Stimulated activated naive CD8-positive, alpha-beta T cell treated with anti-CD3 and anti-CD28 coated beads, Interleukin-15, Interleukin-2, amounts not matched to agents 100 ng/mL and 50 ng/mL, for 24 hours (primary cell): ENCODE measurements around the gene IPO11.
"Not testable (repeated sequence)": the region's sequence is repeated elsewhere in the genome, so short reads cannot be mapped to it uniquely, and the experiment has no call there.

Experiments
- H3K27ac Mint-ChIP-seq: one replicate; pipeline ENCODE4 v1.8.0; 2021; ENCODE audit warnings: mild to moderate bottlenecking, mixed read lengths
- H3K27me3 Mint-ChIP-seq: one replicate; pipeline ENCODE4 v1.8.0; 2021; ENCODE audit warnings: mixed read lengths
- H3K36me3 Mint-ChIP-seq: one replicate; pipeline ENCODE4 v1.8.0; 2021; ENCODE audit warnings: low read depth, mixed read lengths
- H3K4me1 Mint-ChIP-seq: one replicate; pipeline ENCODE4 v1.8.0; 2021; ENCODE audit warnings: low read depth, mixed read lengths
- H3K4me3 Mint-ChIP-seq: one replicate; pipeline ENCODE4 v1.8.0; 2021; ENCODE audit warnings: mild to moderate bottlenecking, mixed read lengths
- H3K9me3 Mint-ChIP-seq: one replicate; pipeline ENCODE4 v1.8.0; 2021; ENCODE audit warnings: mixed read lengths

The IPO11 gene

GRCh38 chr5:62640446-62640845 lies 227.9 kb downstream of the IPO11 start:
- no peaks in the 10 kb centered on the region for H3K4me1 Mint-ChIP-seq
- no peak overlapping the region for H3K27ac Mint-ChIP-seq
- peaks cover 10% of the 10 kb centered on the region for H3K36me3 Mint-ChIP-seq
- no peak overlapping the region for H3K4me3 Mint-ChIP-seq
- no peaks in the 10 kb centered on the region for H3K9me3 Mint-ChIP-seq
- H3K27me3 Mint-ChIP-seq, result no peaks in the 10 kb centered on the region

DNA sequence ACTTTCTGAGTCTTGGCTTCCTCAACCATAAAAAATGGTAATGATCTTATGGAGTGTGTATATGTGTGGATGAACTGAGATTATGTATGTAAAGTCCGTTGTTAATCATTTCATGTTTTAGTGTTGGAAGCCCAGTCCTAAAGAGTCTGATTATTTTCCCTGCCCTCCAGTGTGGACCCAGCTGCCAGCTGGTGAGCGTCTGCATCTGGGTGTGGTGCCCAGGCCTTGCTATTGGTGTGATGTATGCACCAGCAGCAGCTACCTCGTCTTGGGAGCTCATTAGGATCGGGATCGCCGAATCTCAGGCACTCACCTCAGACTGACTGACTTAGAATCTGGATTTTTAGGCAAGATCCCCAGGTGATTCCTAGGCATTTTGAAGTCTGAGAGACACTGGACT lies 229.9 kb downstream of the IPO11 start:
- H3K4me3 Mint-ChIP-seq, result no peak overlapping the region
- no peaks in the 10 kb centered on the region for H3K27me3 Mint-ChIP-seq
- no peaks in the 10 kb centered on the region for H3K9me3 Mint-ChIP-seq
- no peak overlapping the region for H3K27ac Mint-ChIP-seq
- H3K36me3 Mint-ChIP-seq, result peaks cover 6% of the 10 kb centered on the region
- no peaks in the 10 kb centered on the region for H3K4me1 Mint-ChIP-seq

- Mint-ChIP-seq H3K4me3 (no peak overlapping the region), H3K36me3 (peaks cover 4% of the 10 kb centered on the region), H3K9me3 (no peaks in the 10 kb centered on the region), H3K4me1 (no peaks in the 10 kb centered on the region), H3K27me3 (no peaks in the 10 kb centered on the region), H3K27ac (no peak overlapping the region)
Measured at GRCh38 chr5:62643556-62644451, 231.2 kb downstream of the IPO11 start.

GRCh38 chr5:62645223-62645622 lies 232.7 kb downstream of the IPO11 start:
- Mint-ChIP-seq H3K4me3 (no peak overlapping the region), H3K27ac (no peak overlapping the region), H3K9me3 (no peaks in the 10 kb centered on the region), H3K4me1 (no peaks in the 10 kb centered on the region), H3K27me3 (no peaks in the 10 kb centered on the region), H3K36me3 (no peaks in the 10 kb centered on the region)

DNA sequence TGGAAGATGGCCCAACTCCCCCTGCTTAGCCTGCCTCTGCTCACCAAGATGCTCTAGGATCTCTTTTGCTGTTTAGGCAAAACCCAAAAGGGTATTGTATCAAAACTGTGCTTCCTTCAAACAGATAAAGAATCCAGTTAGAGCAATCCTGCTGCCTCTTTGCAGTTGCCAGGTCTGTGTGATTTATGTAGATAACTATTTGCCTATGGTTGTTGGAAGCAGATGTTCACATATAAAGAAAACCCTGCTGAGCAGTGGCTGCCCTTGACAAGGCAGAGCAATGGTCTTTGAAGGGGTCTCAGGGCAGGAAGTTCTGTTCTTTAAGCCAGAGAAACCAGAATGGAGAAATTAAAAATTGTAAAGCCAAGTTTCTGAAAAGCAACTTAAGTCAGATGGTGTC lies 234.7 kb downstream of the IPO11 start:
- Mint-ChIP-seq H3K27me3 (no peaks in the 10 kb centered on the region), H3K4me3 (no peak overlapping the region), H3K36me3 (no peaks in the 10 kb centered on the region), H3K9me3 (no peaks in the 10 kb centered on the region), H3K4me1 (no peaks in the 10 kb centered on the region), H3K27ac (no peak overlapping the region)

- Mint-ChIP-seq H3K4me1 (no peaks in the 10 kb centered on the region), H3K4me3 (no peak overlapping the region), H3K9me3 (peaks cover 4% of the 10 kb centered on the region), H3K27me3 (peaks cover 3% of the 10 kb centered on the region), H3K27ac (no peak overlapping the region), H3K36me3 (no peaks in the 10 kb centered on the region)
Measured at GRCh38 chr5:62649025-62649424, 236.5 kb downstream of the IPO11 start.

GRCh38 chr5:62649476-62650113 lies 237.0 kb downstream of the IPO11 start:
- H3K9me3 Mint-ChIP-seq, result peaks cover 4% of the 10 kb centered on the region
- H3K27ac Mint-ChIP-seq, result no peak overlapping the region
- no peak overlapping the region for H3K4me3 Mint-ChIP-seq
- H3K27me3 Mint-ChIP-seq, result peaks cover 3% of the 10 kb centered on the region
- no peaks in the 10 kb centered on the region for H3K36me3 Mint-ChIP-seq
- H3K4me1 Mint-ChIP-seq, result no peaks in the 10 kb centered on the region

DNA sequence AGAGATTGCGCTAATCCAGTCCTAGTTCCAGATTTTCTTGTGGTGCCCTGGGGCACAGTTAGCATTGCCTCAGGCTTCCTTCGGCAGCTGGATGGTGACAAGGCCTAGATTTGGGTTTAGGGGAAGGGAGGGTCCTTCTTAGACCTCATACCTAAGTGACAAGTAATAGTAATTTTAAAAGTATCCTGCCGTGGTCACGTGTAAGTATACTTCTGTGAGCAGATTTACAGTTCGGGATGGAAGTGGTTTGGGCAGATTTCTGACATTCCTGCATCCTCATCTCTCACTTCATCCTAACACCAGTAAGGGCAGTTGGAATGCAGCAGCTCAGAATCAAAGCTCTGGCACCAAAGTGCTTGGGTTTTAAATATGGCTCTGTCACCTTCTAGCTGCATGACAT lies 237.6 kb downstream of the IPO11 start:
- Mint-ChIP-seq H3K9me3 (peaks cover 4% of the 10 kb centered on the region), H3K4me1 (no peaks in the 10 kb centered on the region), H3K4me3 (no peak overlapping the region), H3K27me3 (peaks cover 3% of the 10 kb centered on the region), H3K27ac (no peak overlapping the region), H3K36me3 (no peaks in the 10 kb centered on the region)

- Mint-ChIP-seq H3K27ac (no peak overlapping the region), H3K27me3 (peaks cover 3% of the 10 kb centered on the region), H3K36me3 (no peaks in the 10 kb centered on the region), H3K4me3 (no peak overlapping the region), H3K9me3 (peaks cover 4% of the 10 kb centered on the region), H3K4me1 (no peaks in the 10 kb centered on the region)
Measured at GRCh38 chr5:62652225-62652624, 239.7 kb downstream of the IPO11 start.

DNA sequence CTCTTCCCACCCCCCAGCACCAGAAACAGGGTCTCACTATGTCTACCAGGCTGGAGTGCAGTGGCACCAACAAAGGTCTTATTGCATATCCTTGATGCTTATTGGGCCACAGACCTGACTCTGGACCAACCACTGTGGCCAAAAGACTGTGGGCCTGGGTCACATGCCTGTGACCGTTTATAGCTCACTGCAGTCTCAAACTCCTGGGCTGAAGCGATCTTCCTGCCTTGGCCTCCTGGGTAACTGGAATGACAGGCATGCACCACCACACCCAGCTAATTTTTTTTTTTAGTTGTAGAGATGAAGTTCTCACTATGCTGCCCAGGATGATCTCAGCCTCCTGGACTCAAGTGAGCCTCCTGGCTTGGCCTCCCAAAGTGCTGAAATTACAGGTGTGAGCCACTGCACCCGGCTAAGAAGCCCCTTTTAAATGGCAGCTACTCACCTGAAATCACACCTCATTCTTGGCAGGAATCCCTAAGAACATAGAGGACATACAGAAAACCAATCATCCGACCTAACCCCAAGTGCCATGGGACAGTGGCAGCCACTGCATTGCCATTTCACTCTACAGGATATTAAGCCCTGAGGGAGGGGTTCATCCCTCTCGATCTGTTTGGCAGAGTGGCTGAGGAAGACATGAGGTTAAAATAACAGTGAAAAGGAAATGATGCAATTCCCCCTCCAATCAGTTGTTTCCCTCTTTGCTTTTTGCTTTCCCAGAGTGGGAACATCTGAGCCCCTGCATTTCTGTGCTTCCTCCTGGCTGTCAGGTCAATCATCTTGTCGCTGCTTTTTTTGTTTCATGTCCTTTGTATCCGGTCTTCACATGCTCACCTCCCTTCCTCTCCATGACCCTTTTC lies 240.7 kb downstream of the IPO11 start:
- H3K4me1 Mint-ChIP-seq, result no peaks in the 10 kb centered on the region
- no peak overlapping the region for H3K27ac Mint-ChIP-seq
- H3K9me3 Mint-ChIP-seq, result peaks cover 8% of the 10 kb centered on the region
- H3K4me3 Mint-ChIP-seq, result no peak overlapping the region
- H3K27me3 Mint-ChIP-seq, result peaks cover 3% of the 10 kb centered on the region
- H3K36me3 Mint-ChIP-seq, result no peaks in the 10 kb centered on the region

GRCh38 chr5:62653864-62654575 lies 241.5 kb downstream of the IPO11 start:
- no peak overlapping the region for H3K4me3 Mint-ChIP-seq
- H3K36me3 Mint-ChIP-seq, result no peaks in the 10 kb centered on the region
- H3K27ac Mint-ChIP-seq, result no peak overlapping the region
- peaks cover 8% of the 10 kb centered on the region for H3K9me3 Mint-ChIP-seq
- no peaks in the 10 kb centered on the region for H3K4me1 Mint-ChIP-seq
- peaks cover 3% of the 10 kb centered on the region for H3K27me3 Mint-ChIP-seq

DNA sequence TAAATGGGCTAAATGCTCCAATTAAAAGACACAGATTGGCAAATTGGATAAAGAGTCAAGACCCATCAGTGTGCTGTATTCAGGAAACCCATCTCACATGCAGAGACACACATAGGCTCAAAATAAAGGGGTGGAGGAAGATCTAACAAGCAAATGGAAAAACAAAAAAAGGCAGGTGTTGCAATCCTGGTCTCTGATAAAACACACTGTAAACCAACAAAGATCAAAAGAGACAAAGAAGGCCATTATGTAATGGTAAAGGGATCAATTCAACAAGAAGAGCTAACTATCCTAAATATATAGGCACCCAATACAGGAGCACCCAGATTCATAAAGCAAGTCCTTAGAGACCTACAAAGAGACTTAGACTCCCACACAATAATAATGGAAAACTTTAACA lies 245.2 kb downstream of the IPO11 start:
- not testable (repeated sequence) for H3K27me3 Mint-ChIP-seq, H3K4me1 Mint-ChIP-seq, H3K36me3 Mint-ChIP-seq, H3K4me3 Mint-ChIP-seq, H3K27ac Mint-ChIP-seq, H3K9me3 Mint-ChIP-seq

- Mint-ChIP-seq H3K4me1 (no peaks in the 10 kb centered on the region), H3K9me3 (peaks cover 4% of the 10 kb centered on the region), H3K27me3 (no peaks in the 10 kb centered on the region), H3K27ac (no peak overlapping the region), H3K4me3 (no peak overlapping the region), H3K36me3 (no peaks in the 10 kb centered on the region)
Measured at GRCh38 chr5:62661126-62661525, 248.6 kb downstream of the IPO11 start.

GRCh38 chr5:62662521-62662920 lies 250.0 kb downstream of the IPO11 start:
- no peak overlapping the region for H3K4me3 Mint-ChIP-seq
- H3K27me3 Mint-ChIP-seq, result no peaks in the 10 kb centered on the region
- no peaks in the 10 kb centered on the region for H3K36me3 Mint-ChIP-seq
- peaks cover 3% of the 10 kb centered on the region for H3K9me3 Mint-ChIP-seq
- no peak overlapping the region for H3K27ac Mint-ChIP-seq
- no peaks in the 10 kb centered on the region for H3K4me1 Mint-ChIP-seq
